Thoracic aorta (tissue), 2 donors: ENCODE measurements around the gene CCL17. TPM values are rescaled to one million over a fixed set of nuclear protein-coding genes. Genes with fewer than 3 reads are reported as not detected.
"Not testable (repeated sequence)": the region's sequence is repeated elsewhere in the genome, so short reads cannot be mapped to it uniquely, and the experiment has no call there.

Experiments
- ATAC-seq: fragments of 150-250 bp; one replicate; pipeline ENCODE4 v1.8.0; 2017; ENCODE audit warnings: low read depth; ENCODE audit not compliant: insufficient number of reproducible peaks, low FRiP score
- DNase-seq: peaks from one replicate; pipeline ENCODE4 v3.0.0-alpha.2; 2020; ENCODE audit warnings: low spot score
- H3K27ac ChIP-seq, 2 donors: fragments of 200-600 bp; sonication (generic); 1 replicate in 1 of 2; 2 replicates in 1 of 2; pipeline ENCODE4 v1.5.1; 2016; ENCODE audit warnings: mild to moderate bottlenecking in 2 of 2, moderate library complexity in 2 of 2
- H3K27me3 ChIP-seq: fragments of 200-600 bp; sonication (generic); replicated peaks from 2 replicates; pipeline ENCODE4 v1.6.0; 2016; ENCODE audit warnings: mild to moderate bottlenecking; ENCODE audit not compliant: insufficient read depth
- H3K36me3 ChIP-seq: fragments of 200-600 bp; sonication (generic); one replicate; pipeline ENCODE4 v1.5.1; 2016
- H3K4me1 ChIP-seq, 2 donors: fragments of 200-600 bp; sonication (generic); 1 replicate in 1 of 2; 2 replicates in 1 of 2; pipeline versions ENCODE4 v1.5.1 to v1.6.0; 2016; ENCODE audit warnings: low read depth in 2 of 2, mild to moderate bottlenecking in 1 of 2; ENCODE audit not compliant: control insufficient read depth in 1 of 2
- H3K4me3 ChIP-seq: fragments of 200-600 bp; sonication (generic); 2 replicates; pipeline ENCODE4 v1.5.1; 2016; ENCODE audit warnings: mild to moderate bottlenecking
- H3K9me3 ChIP-seq: fragments of 200-600 bp; sonication (generic); 2 replicates; pipeline ENCODE4 v1.5.1; 2016
- total RNA-seq, 2 donors: library from RNA; depleted of rRNA; stranded (reverse); fragments of >200 nt; gene quantifications; one replicate each; pipeline versions ENCODE4 v1.1.0 to v1.2.3, GENCODE V29; 2016
- TF ChIP-seq, protein P1 (sequence below): fragments of 200-600 bp; sonication (generic); IDR thresholded peaks from one replicate; pipeline ENCODE4 v1.5.1; 2019; ENCODE audit warnings: antibody characterized with exemption

CCL17 gene
- total RNA-seq, 2 donors from 2014 or later: not detected

DNA sequence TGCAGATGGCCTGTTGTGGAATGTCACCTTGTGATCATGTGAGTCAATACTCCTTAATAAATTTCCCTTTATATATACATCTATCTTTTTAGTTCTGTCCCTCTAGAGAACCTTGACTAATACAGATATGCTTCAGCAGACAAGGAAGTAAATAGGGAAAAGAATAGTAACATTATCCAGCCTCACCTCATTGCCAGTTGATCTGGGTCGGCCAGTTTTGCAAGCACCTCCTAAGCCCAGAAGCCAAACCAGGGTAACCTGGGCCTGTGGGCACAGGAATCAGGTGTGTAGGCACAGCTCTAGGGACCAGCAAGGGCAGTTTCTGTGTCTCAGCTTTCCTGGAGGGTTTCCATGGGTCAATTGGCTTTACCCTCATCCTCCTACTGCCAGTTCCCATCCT lies 11.9 kb upstream of the CCL17 start:
- Histone ChIP-seq H3K27ac (no peak overlapping the region), H3K4me3 (no peak overlapping the region), H3K27me3 (no peaks in the 10 kb centered on the region), H3K36me3 (no peaks in the 10 kb centered on the region), H3K4me1 (peaks cover 0 to 7% of the 10 kb centered on the region in 2 donors), H3K9me3 (no peaks in the 10 kb centered on the region)
- DNase-seq (no peak), ATAC-seq (no peak)
- TF ChIP-seq, protein P1, sequence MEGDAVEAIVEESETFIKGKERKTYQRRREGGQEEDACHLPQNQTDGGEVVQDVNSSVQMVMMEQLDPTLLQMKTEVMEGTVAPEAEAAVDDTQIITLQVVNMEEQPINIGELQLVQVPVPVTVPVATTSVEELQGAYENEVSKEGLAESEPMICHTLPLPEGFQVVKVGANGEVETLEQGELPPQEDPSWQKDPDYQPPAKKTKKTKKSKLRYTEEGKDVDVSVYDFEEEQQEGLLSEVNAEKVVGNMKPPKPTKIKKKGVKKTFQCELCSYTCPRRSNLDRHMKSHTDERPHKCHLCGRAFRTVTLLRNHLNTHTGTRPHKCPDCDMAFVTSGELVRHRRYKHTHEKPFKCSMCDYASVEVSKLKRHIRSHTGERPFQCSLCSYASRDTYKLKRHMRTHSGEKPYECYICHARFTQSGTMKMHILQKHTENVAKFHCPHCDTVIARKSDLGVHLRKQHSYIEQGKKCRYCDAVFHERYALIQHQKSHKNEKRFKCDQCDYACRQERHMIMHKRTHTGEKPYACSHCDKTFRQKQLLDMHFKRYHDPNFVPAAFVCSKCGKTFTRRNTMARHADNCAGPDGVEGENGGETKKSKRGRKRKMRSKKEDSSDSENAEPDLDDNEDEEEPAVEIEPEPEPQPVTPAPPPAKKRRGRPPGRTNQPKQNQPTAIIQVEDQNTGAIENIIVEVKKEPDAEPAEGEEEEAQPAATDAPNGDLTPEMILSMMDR: no peak

DNA sequence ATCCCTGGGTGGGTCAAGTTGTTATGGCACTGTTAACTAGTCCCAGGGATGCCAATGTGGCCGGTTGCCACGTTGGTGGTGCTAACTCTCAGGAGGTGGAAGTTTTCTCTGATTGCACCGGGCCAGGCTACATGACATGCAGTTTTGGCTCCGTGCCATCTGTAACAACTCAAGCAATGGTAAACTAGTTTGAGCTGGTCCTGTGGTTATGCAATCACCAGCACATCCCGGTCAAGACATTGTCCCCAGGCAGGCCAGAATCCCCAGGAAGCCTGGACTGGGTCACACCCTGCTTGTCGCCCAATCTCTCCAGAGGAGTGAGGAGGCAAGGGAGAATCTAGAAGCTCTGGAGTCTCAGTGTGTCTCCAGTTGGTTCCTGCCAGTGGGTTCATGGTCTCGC lies 10.1 kb upstream of the CCL17 start:
- TF ChIP-seq, protein P1: no peak
- Histone ChIP-seq H3K27me3 (no peaks in the 10 kb centered on the region), H3K36me3 (no peaks in the 10 kb centered on the region), H3K9me3 (no peaks in the 10 kb centered on the region), H3K4me1 (peaks cover 0 to 7% of the 10 kb centered on the region in 2 donors), H3K27ac (no peak overlapping the region), H3K4me3 (no peak overlapping the region)
- DNase-seq: no peak
- no peak for ATAC-seq

DNA sequence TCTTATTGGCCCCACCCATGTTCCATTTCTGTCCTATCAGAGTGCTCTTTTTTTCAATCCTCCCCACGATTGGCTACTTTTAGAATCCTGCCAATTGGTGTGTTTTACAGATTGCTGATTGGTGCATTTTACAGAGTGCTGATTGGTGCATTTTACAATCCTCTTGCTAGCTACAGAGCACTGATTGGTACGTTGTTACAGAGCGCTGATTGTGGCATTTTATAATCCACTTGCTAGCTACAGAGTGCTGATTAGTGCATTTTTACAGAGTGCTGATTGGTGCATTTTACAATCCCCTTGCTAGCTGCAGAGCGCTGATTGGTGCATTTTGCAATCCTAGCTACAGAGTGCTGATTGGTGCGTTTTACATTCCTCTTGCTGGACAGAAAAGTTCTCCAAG lies 9.5 kb upstream of the CCL17 start:
- no peak for DNase-seq
- Histone ChIP-seq H3K9me3 (no peaks in the 10 kb centered on the region), H3K4me3 (no peak overlapping the region), H3K4me1 (peaks cover 0 to 7% of the 10 kb centered on the region in 2 donors), H3K36me3 (no peaks in the 10 kb centered on the region), H3K27ac (no peak overlapping the region), H3K27me3 (no peaks in the 10 kb centered on the region)
- ATAC-seq: no peak
- TF ChIP-seq, protein P1: no peak

DNA sequence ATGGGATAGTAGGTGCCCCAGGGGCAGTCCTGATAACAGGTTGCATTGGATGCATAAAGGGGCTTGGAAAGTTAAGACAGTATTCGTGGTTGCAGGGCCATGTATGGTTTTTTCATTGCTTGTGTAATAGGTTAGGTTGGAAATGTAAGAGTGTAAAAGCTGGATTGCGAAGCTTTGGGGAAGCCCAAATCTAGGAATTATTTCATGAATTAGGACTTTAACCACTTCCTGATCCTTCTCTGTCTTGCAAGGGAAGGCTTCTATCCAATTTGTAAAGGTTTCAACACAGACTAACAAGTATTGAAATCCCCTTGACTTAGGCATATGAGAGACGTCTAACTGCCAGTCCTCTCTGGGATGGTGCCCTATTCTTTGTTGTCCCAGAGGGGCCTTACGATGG lies 7.8 kb upstream of the CCL17 start:
- Histone ChIP-seq H3K4me3 (no peak overlapping the region), H3K36me3 (no peaks in the 10 kb centered on the region), H3K27me3 (no peaks in the 10 kb centered on the region), H3K9me3 (no peaks in the 10 kb centered on the region), H3K4me1 (no peaks in the 10 kb centered on the region), H3K27ac (no peak overlapping the region)
- TF ChIP-seq, protein P1: no peak
- no peak for ATAC-seq
- no peak for DNase-seq

DNA sequence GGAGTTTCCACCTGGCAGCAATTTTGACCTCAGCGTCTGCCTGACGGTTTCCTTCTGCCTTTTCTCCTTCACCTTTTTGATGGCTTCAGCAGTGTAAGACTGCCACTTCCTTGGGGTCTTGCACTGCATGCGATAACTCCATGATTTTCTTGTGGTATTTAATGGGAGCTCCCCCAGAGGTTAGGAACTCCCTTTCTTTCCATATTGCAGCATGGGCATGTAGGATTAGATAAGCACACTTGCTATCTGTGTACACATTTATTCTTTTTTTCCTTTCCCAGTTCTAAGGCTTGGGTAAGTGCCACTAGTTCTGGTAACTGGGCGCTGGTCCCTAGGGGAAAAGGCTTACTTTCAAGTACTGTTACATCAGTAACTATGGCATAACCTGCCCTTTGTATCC lies 7.1 kb upstream of the CCL17 start:
- H3K27ac ChIP-seq, H3K9me3 ChIP-seq, ATAC-seq, H3K27me3 ChIP-seq, H3K4me1 ChIP-seq, H3K4me3 ChIP-seq, DNase-seq, H3K36me3 ChIP-seq: not testable (repeated sequence)

DNA sequence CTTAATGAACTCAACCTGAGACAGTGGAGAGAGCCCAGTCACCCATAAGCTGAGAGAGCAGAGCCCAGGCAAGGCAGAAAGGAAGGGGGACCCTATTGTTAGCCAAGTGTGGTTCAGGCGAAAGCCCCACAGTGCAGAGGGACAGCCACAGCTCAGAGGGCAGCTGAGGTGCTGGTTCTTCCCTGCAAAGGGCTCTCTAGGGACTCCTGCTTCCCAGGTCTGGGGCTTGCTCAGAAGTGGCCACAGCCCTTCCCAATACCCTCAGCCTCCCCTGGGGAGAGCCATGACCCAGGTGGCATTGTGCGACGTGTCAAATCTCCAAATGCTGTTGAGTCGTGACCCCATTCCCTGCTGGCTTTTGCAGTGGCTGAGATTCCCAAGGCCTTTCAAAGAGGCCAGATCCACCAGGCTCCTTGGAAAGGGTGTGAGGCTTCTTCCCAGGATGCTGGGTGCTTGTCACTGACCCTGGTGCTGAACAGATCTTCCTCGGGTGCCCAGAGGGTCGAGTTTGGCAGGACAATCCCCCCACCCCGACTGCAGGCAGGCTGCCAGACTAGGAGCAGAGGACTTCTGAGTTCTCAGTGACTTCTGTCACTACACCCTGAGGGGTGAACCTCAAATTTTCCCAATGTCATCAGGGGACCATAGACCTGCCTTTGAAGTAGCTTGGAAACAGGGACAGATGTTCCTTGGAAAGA lies 2.5 kb upstream of the CCL17 start:
- H3K27ac ChIP-seq: no peak overlapping the region
- H3K9me3 ChIP-seq: no peaks in the 10 kb centered on the region
- DNase-seq: no peak
- no peaks in the 10 kb centered on the region for H3K36me3 ChIP-seq
- H3K4me1 ChIP-seq: peaks cover 0 to 8% of the 10 kb centered on the region in 2 donors
- H3K4me3 ChIP-seq: no peak overlapping the region
- TF ChIP-seq, protein P1: no peak
- H3K27me3 ChIP-seq: no peaks in the 10 kb centered on the region
- ATAC-seq: no peak
